ENCODE measurements around the gene PSORS1C2.

GRCh38 chr6:31096215-31096614 lies 42.7 kb downstream of the PSORS1C2 start:
- TF ChIP-seq CTCF (IDR thresholded peaks at IDR 0.05; ENCODE audit: insufficient read depth, low read length) (no peak), POLR2AphosphoS5 (IDR thresholded peaks at IDR 0.05; ENCODE audit: low read depth) (no peak), REST (IDR thresholded peaks at IDR 0.05; ENCODE audit: insufficient replicate concordance, low read depth) (no peak)
